GM21737 (cell line): ENCODE data around the gene NUB1.

Experiments
- ATAC-seq: cut with Tn5 transposase; IDR thresholded peaks from one replicate; pipeline ENCODE4 v1.9.1; 2021; ENCODE audit warnings: mild to moderate bottlenecking, moderate library complexity; ENCODE audit not compliant: unreplicated experiment

The NUB1 gene

DNA sequence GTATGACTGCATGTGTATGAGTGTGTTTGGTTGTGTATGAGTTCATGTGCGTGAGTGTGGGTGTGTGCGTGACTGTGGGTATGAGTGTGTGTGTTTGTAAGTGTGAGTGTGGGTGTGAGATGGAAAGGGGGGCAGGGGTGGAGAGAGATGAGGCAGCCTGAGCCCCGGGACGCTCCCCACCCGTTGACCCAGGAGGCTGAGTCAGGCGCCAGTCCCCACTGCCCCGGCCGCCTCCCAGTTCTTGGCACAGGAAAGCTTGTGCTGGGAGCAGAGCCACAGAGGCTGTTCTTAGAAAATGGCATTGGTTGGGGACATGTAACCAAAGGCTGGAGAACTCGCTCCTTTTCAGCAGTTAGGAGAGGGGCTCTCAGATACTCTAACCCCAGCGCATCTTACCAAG lies 27.8 kb upstream of the NUB1 start:
- no peak for ATAC-seq

DNA sequence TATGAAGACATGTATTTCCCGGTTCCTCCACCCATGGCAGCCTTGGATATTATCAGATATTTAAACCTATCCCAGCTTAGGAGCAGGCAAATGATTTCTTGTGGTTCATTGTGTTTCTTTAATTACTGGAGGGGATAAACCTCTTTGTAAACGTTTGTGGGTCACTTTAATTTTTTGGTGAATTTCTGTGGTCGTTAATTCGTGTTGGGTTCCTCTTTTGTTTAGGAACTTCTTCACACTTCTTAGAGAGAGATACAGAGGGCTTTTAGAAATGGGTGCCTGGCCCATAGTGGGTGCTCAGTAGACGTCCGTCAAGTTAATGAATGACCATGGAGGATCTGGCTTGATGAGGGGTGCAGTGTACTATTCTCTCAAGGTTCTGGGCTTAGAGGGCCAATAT lies 27.2 kb upstream of the NUB1 start:
- no peak for ATAC-seq

DNA sequence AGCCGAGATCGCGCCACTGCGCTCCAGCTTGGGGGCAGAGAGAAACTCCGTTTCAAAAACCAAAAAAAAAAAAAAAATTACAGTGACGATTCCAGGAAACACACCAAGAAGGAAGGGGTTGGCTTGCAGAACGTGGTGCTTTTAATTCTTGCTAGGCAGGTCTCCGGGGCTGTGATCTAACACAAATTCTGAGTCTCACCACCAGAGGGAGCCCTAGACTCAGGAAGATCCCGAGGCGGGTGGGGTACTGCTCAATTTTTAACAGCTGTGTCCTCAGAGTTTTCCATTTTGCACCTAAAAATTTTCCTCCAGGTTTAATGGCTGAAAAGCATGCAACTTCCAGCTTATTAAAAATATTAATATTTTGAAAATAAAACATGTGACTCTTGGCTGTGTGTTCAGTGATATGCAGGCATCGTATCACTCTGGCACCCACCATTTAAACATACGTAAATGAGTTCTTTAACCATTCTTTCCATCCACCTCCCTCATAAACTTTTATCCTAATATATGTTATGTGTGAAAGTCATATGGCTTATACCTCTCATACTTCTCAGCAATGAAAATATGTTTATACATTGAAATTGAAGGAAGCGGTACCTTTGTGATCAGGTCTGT lies 26.5 kb upstream of the NUB1 start:
- ATAC-seq, result no peak

- no peak for ATAC-seq
Measured at GRCh38 chr7:151316896-151317295, 24.7 kb upstream of the NUB1 start.

DNA sequence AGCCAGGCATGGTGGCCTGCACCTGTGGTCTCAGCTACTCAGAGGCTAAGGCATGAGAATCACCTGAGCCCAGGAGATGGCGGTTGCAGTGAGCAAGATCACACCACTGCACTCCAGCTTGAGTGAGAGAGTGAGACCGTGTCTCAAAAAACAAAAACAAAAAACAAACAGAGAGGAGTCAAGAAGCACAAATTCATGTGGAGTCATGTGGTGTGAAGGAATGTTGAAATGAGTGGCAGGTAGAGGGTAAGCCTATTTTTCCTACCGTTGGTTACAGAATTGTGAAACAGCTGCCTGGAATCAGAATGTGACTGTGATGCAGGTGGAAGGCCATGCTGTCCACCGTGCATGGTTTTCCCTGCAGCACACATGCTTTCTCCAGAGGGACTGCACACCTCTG lies 23.7 kb upstream of the NUB1 start:
- ATAC-seq, result no peak

DNA sequence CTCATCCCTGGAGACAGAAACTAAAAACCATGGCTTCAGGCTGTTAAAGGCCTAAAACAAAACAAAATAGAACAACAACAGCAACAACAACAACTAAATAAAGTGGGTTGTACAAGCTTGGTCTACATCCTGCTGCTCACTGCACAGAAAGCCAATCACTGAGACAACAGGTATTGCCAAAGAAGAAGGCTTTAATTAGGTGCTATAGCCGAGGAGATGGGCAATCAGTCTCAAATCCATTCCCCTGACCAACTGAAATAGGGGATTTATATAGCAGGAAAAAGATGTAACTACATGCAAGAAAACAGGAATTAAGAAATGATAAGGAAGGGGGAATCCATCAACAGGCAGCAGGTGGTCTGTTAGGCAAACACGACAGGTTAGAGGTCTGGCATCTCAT lies 22.4 kb upstream of the NUB1 start:
- no peak for ATAC-seq

DNA sequence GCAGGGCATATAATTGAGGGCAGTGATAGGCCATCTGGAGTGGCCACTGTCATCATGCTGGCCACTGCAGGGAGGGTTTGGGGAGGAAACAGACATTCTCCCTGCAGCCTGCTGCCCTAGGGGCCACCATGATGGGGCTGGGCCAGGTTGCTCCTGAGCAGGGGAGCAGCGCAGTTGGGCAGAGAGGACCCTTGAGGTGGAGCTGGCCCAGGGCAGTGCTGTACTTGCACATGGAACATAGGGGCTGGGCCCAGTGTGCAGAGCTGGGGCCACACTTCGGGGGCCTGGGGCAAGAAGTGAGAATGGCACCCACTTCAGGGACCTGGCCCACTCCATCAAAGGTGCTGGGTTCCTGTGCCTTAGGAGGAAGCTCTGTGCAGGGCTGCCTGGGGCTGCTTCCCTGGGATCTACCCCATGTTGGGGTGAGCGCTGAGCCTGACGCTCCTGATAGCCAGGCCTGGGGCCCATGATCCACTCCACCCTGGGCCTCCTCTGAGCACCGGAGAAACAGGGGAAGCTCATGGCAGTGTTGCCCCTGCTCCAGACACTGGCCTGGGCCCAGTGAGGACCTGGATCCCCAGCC lies 21.3 kb upstream of the NUB1 start:
- no peak for ATAC-seq

GRCh38 chr7:151321341-151321740 lies 20.3 kb upstream of the NUB1 start:
- no peak for ATAC-seq

DNA sequence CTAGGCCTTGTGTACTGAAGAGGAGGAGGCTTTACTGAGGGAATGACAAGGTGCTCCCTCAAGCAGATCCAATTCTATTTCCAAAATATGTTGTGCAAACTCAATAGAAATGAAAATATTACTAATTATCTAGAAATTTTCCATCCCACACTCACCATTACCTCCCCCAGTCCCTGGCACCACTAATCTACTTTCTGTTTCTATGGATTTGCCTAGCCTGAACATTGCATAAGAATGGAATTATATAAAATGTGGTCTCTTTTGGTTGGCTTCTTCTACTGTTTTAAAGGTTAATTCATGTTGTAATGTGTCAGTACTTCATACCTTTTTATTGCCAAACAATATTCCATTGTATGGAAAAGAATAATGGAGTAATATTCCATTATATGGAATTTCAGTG lies 18.7 kb upstream of the NUB1 start:
- no peak for ATAC-seq

- no peak for ATAC-seq
Measured at GRCh38 chr7:151327022-151327421, 14.6 kb upstream of the NUB1 start.

- no peak for ATAC-seq
Measured at GRCh38 chr7:151327659-151328058, 14.0 kb upstream of the NUB1 start.

GRCh38 chr7:151330181-151330580 lies 11.4 kb upstream of the NUB1 start:
- ATAC-seq, result no peak

DNA sequence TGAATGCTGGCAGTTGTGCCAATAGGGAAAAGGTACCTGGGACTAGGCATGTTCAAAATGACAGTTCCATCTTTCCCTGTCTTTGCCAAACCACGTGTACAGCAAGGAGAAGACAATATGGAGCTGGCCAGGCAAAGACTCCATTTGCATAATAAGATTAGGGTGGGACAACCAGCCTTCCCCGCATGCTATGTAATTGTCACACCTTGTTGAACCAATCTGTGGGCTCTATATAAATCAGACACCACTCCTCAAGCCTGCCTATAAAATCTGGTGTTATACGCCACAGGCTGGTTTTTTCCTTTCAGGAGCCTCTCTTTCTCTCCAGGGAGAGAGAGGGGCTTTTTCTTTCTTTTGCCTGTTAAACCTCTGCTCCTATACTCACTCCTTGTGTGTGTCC lies 11.0 kb upstream of the NUB1 start:
- ATAC-seq, result no peak

DNA sequence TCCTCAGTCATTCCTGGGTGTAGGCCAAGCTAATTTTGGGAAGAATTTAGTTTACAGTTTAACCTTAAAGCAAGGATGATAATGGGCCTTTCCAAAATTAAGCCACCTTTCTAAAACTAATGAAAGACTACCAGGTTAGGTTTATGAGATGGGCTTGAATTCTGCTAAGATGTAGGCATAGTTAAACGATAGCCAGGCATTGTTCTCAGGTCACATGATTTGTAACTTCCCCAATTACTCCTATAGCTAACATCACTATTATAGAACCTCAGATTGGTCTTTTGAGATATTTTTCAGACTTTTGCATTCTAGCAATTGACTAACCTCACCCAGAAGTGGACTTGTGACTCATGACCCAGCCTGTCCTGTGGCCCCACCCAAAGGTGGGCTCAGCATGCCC lies 7.0 kb upstream of the NUB1 start:
- ATAC-seq, result no peak

GRCh38 chr7:151336027-151336708 lies 5.4 kb upstream of the NUB1 start:
- no peak for ATAC-seq

GRCh38 chr7:151337346-151337745 lies 4.3 kb upstream of the NUB1 start:
- ATAC-seq, result no peak

DNA sequence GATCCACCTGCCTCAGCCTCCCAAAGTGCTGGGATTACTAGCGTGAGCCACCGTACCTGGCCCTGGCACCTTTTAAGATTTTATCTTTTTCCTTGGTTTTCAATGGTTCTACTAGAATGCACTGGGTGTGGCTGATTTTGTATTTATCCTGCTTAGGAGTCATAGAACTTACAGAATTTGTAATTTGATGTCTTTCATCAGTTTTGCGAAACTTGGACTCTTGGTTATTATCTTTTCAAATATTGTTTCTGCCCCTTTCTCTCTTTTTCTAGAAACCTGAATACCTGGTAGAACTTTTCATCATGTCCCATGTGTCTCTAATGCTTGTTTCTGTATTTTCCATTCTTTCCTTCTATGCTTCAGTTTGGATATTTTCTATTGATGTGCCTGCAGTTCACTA lies 2.8 kb upstream of the NUB1 start:
- no peak for ATAC-seq

DNA sequence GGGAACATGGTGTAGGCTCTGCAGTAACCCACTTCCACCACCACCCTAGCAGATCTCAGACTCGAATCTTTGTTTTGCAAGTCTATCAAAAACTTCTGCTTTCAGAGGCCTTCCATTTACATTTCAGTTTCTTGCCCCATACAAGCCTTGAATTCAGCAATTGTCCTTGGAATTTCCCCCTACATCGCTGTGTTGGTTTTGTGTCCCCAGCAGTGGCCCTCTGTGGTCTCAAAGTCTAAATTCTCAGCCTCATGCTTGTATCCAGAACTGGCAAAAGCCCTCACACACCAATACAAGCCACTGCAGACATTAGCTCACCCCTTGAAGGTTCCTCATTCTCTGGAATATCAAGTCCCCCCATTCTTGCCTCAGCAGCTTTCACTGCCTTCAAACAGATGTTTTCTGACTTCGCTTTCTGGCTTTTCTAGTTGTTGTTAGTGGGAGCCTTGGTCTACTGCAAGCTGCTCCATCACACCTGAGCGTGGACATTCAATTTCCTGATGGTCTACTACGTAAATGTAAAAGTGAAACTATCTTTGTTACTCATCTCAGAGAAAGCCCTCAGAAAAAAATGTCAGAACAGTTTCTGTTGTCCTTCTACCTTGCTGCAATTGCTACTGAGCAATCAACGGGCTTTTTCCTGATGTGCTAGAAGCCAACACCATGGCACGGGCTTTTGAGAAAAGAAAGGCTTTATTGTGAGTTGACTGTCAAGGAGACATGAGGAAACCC lies 1.8 kb upstream of the NUB1 start:
- ATAC-seq, result no peak

- no peak for ATAC-seq
Measured at GRCh38 chr7:151340794-151341356, 737 bp upstream of the NUB1 start.

- ATAC-seq, result peak; percentile 59
Measured at GRCh38 chr7:151342102-151342646, 562 bp downstream of the NUB1 start.

DNA sequence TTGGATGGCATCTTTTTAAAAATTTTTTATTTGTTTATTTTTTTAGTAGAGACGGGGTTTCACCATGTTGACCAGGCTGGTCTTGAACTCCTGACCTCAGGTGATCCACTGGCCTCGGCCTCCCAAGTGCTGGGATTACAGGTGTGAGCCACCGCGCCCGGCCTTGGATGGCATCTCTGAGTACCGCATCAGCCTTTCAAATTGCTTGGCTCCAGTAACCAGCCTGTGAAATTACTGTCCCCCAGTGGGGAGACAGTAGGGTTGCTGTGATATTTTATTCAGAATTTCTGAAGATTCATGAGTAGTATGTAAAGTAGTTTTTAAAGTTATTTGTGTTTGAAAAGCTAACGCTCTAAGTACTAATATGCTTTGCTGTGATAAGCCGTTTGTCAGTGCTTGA lies 1.2 kb downstream of the NUB1 start:
- ATAC-seq, result no peak
